Measurements from ENCODE around the gene SYT3.

The SYT3 gene

GRCh38 chr19:50654882-50655281 is 15.2 kb upstream of the SYT3 start:
- no peak for TF ChIP-seq CTCF (IDR thresholded peaks at IDR 0.05; ENCODE audit: low read depth, low read length)
- H3K4me3 ChIP-seq (ENCODE audit: low read depth, low read length): no peak overlapping the region

GRCh38 chr19:50652722-50653121 is 13.0 kb upstream of the SYT3 start:
- TF ChIP-seq CTCF (IDR thresholded peaks at IDR 0.05; ENCODE audit: low read depth, low read length): no peak

GRCh38 chr19:50651174-50651573 is 11.5 kb upstream of the SYT3 start:
- no peak overlapping the region for H3K4me3 ChIP-seq (ENCODE audit: low read depth, low read length)
- no peak for TF ChIP-seq CTCF (IDR thresholded peaks at IDR 0.05; ENCODE audit: low read depth, low read length)

More at GRCh38 chr19:50652722-50653121, 13.0 kb upstream of the SYT3 start:
- no peak overlapping the region for H3K4me3 ChIP-seq (ENCODE audit: low read depth, low read length)

- no peak within 1 kb of the TSS for H3K4me3 ChIP-seq (ENCODE audit: low read depth, low read length)
- TF ChIP-seq CTCF (IDR thresholded peaks at IDR 0.05; ENCODE audit: low read depth, low read length): no peak
Observed at GRCh38 chr19:50649433-50650391, 10.0 kb upstream of the SYT3 start, which contains the start of gene C19orf81. C19orf81 (plus strand) TSS chr19:50649445; CDS start chr19:50649445, 0 bp downstream.

- H3K4me3 ChIP-seq (ENCODE audit: low read depth, low read length): no peak overlapping the region
- no peak for TF ChIP-seq CTCF (IDR thresholded peaks at IDR 0.05; ENCODE audit: low read depth, low read length)
Observed at GRCh38 chr19:50648659-50649058, 9.0 kb upstream of the SYT3 start.

GRCh38 chr19:50647879-50648615 is 8.4 kb upstream of the SYT3 start:
- no peak overlapping the region for H3K4me3 ChIP-seq (ENCODE audit: low read depth, low read length)
- TF ChIP-seq CTCF (IDR thresholded peaks at IDR 0.05; ENCODE audit: low read depth, low read length): no peak
